ENCODE data around the gene BCL2. TPM values are rescaled to one million over a fixed set of nuclear protein-coding genes. Genes with fewer than 3 reads are reported as not detected.

BCL2 gene
- total RNA-seq, 1 experiment from 2014 or later = 1.3 TPM

DNA sequence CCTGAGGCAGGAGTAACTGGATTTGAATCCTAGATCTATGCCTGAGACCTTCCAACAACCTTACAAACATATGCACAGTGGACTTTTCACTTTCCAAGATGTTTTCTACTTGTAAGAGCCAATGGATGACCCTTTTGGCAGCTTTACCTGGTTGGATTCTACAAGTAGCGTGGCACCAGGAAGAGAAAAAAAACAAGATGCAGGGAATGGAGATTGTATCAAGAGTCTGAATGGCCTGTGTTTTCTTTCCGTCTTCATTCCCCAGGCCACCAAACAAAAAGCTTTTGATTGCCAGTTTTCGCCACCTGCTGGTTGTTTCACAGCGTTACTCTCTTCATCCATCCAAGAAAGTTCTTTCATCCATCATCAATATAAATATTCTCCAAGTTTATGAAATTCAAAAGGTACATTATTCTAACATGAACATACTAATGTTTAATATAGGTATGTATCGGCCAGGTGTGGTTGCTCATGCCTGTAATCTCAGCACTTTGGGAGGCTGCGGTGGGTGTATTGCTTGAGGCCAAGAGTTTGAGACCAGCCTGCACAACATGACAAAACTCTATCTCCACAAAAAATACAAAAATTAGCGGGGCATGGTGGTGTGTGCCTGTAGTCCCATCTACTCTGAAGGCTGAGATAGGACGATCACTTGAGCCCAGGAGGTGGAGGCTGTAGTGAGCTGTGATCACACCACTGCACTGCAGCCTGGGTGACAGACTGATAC is 3.5 kb upstream of the BCL2 start:
- no peaks in the 10 kb centered on the region for H4K20me1 ChIP-seq (ENCODE audit: control insufficient read depth, insufficient read depth, insufficient read length)
- no peak overlapping the region for H2BK12ac ChIP-seq (ENCODE audit: insufficient read length, low read depth, low read length)
- H3K4ac ChIP-seq (ENCODE audit: low read depth, low read length) = no peak overlapping the region
- H3K4me1 ChIP-seq (ENCODE audit: insufficient read depth, low read length) = 0 out of 2 replicates have a peak, but pooled peaks cover 2% of the 10 kb centered on the region
- H3K27me3 ChIP-seq (ENCODE audit: insufficient read depth, low read length) = peaks cover 10% of the 10 kb centered on the region; the same call in 1 of the 2 replicates
- H2BK15ac ChIP-seq (ENCODE audit: low read depth, low read length) = no peak overlapping the region
- H4K8ac ChIP-seq (replicated peaks; ENCODE audit: insufficient read length, low read depth, low read length) = no peak overlapping the region
- H3K23me2 ChIP-seq (ENCODE audit: insufficient read length, low read depth, low read length, poor library complexity, severe bottlenecking) = peaks cover 15% of the 10 kb centered on the region
- H2AFZ ChIP-seq (ENCODE audit: low read length) = peak overlapping the region; percentile 1
- H3K18ac ChIP-seq (ENCODE audit: insufficient read length, low read depth, low read length) = no peak overlapping the region
- no peak overlapping the region for H3K56ac ChIP-seq (ENCODE audit: insufficient read length, low read depth, low read length)
- H4K5ac ChIP-seq (ENCODE audit: insufficient read length, low read depth, low read length) = no peak overlapping the region
- H3K9me3 ChIP-seq (ENCODE audit: control insufficient read depth, low read depth, low read length) = no peaks in the 10 kb centered on the region
- H3K79me1 ChIP-seq (ENCODE audit: insufficient read depth, low read depth, low read length, poor library complexity, severe bottlenecking) = no peaks in the 10 kb centered on the region
- no peak overlapping the region for H3K27ac ChIP-seq (ENCODE audit: insufficient read length, low read depth, low read length)
- H3K23ac ChIP-seq (ENCODE audit: insufficient read length, low read depth, low read length) = no peak overlapping the region
- H3K14ac ChIP-seq (ENCODE audit: insufficient read depth, low read length) = no peak overlapping the region
- Mint-ChIP-seq H3K4me3 (no peak overlapping the region), H3K36me3 (ENCODE audit: insufficient read depth in 1 of 3, low read depth in 3 of 3) (no peaks in the 10 kb centered on the region; a peak in 1 of 7 replicates), H3K9me3 (no peaks in the 10 kb centered on the region; a peak in 1 of 5 replicates), H3K27ac (no peak overlapping the region), H3K27me3 (ENCODE audit: low read depth) (peaks cover 31% of the 10 kb centered on the region), H3K4me1 (peaks cover 18 to 30% of the 10 kb centered on the region in 2 experiments)
- H2AK5ac ChIP-seq (ENCODE audit: insufficient read length, low read length) = no peak overlapping the region
- H4K91ac ChIP-seq (ENCODE audit: insufficient read length, low read depth, low read length) = no peak overlapping the region
- WGBS (ENCODE audit: extremely low coverage, insufficient read length, low lambda C conversion rate) = no CpG with 5 or more reads among the region's 8 CpGs
- H2BK5ac ChIP-seq (ENCODE audit: insufficient read length, low read length) = no peak overlapping the region
- H2BK120ac ChIP-seq (ENCODE audit: low read depth, low read length, poor library complexity, severe bottlenecking) = no peak overlapping the region
- H3T11ph ChIP-seq (ENCODE audit: low read length) = no peak overlapping the region
- no peaks in the 10 kb centered on the region for H3K79me2 ChIP-seq (ENCODE audit: insufficient read depth, low read length)
- no peak overlapping the region for H3K4me2 ChIP-seq (ENCODE audit: insufficient read depth, insufficient read length, low read length)
- peak; percentile 86 for TF ChIP-seq CTCF (conservative IDR thresholded peaks at IDR 0.05)
- no peak overlapping the region for H3K9ac ChIP-seq (ENCODE audit: extremely low read depth, insufficient read length, low read length)
- peak; percentile 42 for DNase-seq
- no peak overlapping the region for H2BK20ac ChIP-seq (ENCODE audit: low read depth, low read length, poor library complexity, severe bottlenecking)

Data from H9 (cell line).